ENCODE measurements around the gene CACNA1I. TPM values are rescaled to one million over a fixed set of nuclear protein-coding genes. Genes with fewer than 3 reads are reported as not detected.

Gene CACNA1I
- total and polyA plus RNA-seq, 2 of the 8 experiments (the other 6 are each of a cell fraction or from before 2014, with no cell fraction given): 0.77 to 1.2 TPM

GRCh38 chr22:39714321-39714720 is 143.8 kb downstream of the CACNA1I start:
- Histone ChIP-seq H3K79me1 (ENCODE audit: low read depth, low read length) (no peaks in the 10 kb centered on the region), H2AK5ac (ENCODE audit: low read depth, low read length) (no peak overlapping the region), H3K23me2 (ENCODE audit: low read depth, low read length) (0 out of 2 replicates have a peak, but pooled peaks cover 2% of the 10 kb centered on the region), H3K4me1 (replicated peaks in 1 of 4; ENCODE audit: control insufficient read depth in 3 of 4, insufficient read depth in 4 of 4, low read length in 3 of 4) (peaks cover 0 to 4% (median 1%) of the 10 kb centered on the region in 4 experiments; a peak in 3 of 7 replicates), H3K4me3 (ENCODE audit: extremely low read depth in 1 of 4, insufficient read depth in 2 of 4, low read depth in 3 of 4, low read length in 4 of 4) (no peak overlapping the region), H3K27me3 (replicated peaks in 1 of 4; ENCODE audit: control insufficient read depth in 3 of 4, extremely low read depth in 1 of 4, insufficient read depth in 3 of 4, low read length in 3 of 4) (no peaks in the 10 kb centered on the region; a peak in 1 of 7 replicates), H2BK15ac (ENCODE audit: low read length) (peak overlapping the region; percentile 63; the same call in 1 of the 2 replicates), H3K14ac (ENCODE audit: insufficient read length) (no peak overlapping the region), H2BK20ac (ENCODE audit: low read length) (no peak overlapping the region), H3K9me3 (ENCODE audit: insufficient read depth in 2 of 2, low read depth in 1 of 2, low read length in 1 of 2) (no peaks in the 10 kb centered on the region), H4K20me1 (replicated peaks in 1 of 2; ENCODE audit: control insufficient read depth in 1 of 2, insufficient read depth in 2 of 2, low read length in 2 of 2) (peaks cover 0 to 2% of the 10 kb centered on the region in 2 experiments), H4K5ac (ENCODE audit: insufficient read length, low read depth, low read length) (no peak overlapping the region), H3K27ac (ENCODE audit: low read depth, low read length) (no peak overlapping the region), H2AFZ (ENCODE audit: low read length) (no peak overlapping the region), H3K18ac (ENCODE audit: extremely low read depth, low read length) (no peak overlapping the region), H3K79me2 (ENCODE audit: control insufficient read depth in 1 of 2, insufficient read depth in 2 of 2, low read length in 2 of 2) (no peaks in the 10 kb centered on the region), H2BK120ac (replicated peaks; ENCODE audit: low read depth, low read length) (no peak overlapping the region), H4K8ac (ENCODE audit: extremely low read depth, insufficient read depth, low read length) (no peak overlapping the region), H3K9ac (replicated peaks in 1 of 4; ENCODE audit: extremely low read depth in 1 of 4, low read depth in 3 of 4, low read length in 3 of 4) (no peak overlapping the region), H3K4me2 (ENCODE audit: insufficient read depth in 1 of 2, low read depth in 2 of 2, low read length in 2 of 2) (no peak overlapping the region), H3K4ac (replicated peaks; ENCODE audit: insufficient read length, low read depth, low read length) (no peak overlapping the region), H4K91ac (replicated peaks; ENCODE audit: insufficient read length, low read length) (no peak overlapping the region), H3K56ac (replicated peaks; ENCODE audit: insufficient read length, low read depth, low read length) (no peak overlapping the region), H2BK12ac (ENCODE audit: low read depth, low read length) (no peak overlapping the region), H3K23ac (ENCODE audit: insufficient read length) (no peak overlapping the region), H3K36me3 (ENCODE audit: control insufficient read depth in 2 of 4, insufficient read depth in 4 of 4, low read length in 3 of 4) (no peaks in the 10 kb centered on the region), H2BK5ac (ENCODE audit: low read depth, low read length) (no peak overlapping the region)
- DNase-seq (ENCODE audit: low read depth in 1 of 2, low spot score in 2 of 2): no peak
- POLR2A ChIA-PET (ENCODE audit: partially characterized antibody): no interaction called here
- TF ChIP-seq CHD2 (IDR thresholded peaks at IDR 0.05; ENCODE audit: low read length) (no peak), POU5F1 (IDR thresholded peaks at IDR 0.05; ENCODE audit: low read depth, low read length) (no peak), PHF8 (conservative IDR thresholded peaks at IDR 0.05; ENCODE audit: low read depth, low read length) (no peak), SAP30 (IDR thresholded peaks at IDR 0.05; ENCODE audit: insufficient read depth, insufficient replicate concordance, low read length) (no peak), SRF (IDR thresholded peaks at IDR 0.05; ENCODE audit: low read depth, low read length) (no peak)
- WGBS, 2 experiments (ENCODE audit: extremely low coverage in 1 of 2, insufficient coverage in 1 of 2, insufficient read length in 1 of 2, insufficient replicate concordance in 2 of 2, low coverage in 1 of 2, low lambda C conversion rate in 2 of 2, missing lambda C conversion rate in 1 of 2): 83% methylated on average over 8 of the region's 8 CpGs; no CpG with 5 or more reads in 1 of the 2 experiments
- no peak for FAIRE-seq
- CTCF ChIA-PET (ENCODE audit: partially characterized antibody): interaction anchor here (0.8 to 2.7 kb wide), 2 partner anchors 12 to 27 kb away, joined by 3 to 7 read pairs; no protein-coding TSS in a partner anchor
